COR-L47 (cell line): ENCODE results near the gene TP53TG5.
"Not testable (repeated sequence)": the region's sequence is repeated elsewhere in the genome, so short reads cannot be mapped to it uniquely, and the experiment has no call there.

Experiments
- DNase-seq: peaks from one replicate; lab custom pipeline; 2025; lab: John Stamatoyannopoulos, UW

Gene TP53TG5

GRCh38 chr20:45366192-45366591, 11.9 kb downstream of the TP53TG5 start:
- DNase-seq: no peak

GRCh38 chr20:45365444-45365970, 12.6 kb downstream of the TP53TG5 start:
- DNase-seq: peak; percentile 19

DNA sequence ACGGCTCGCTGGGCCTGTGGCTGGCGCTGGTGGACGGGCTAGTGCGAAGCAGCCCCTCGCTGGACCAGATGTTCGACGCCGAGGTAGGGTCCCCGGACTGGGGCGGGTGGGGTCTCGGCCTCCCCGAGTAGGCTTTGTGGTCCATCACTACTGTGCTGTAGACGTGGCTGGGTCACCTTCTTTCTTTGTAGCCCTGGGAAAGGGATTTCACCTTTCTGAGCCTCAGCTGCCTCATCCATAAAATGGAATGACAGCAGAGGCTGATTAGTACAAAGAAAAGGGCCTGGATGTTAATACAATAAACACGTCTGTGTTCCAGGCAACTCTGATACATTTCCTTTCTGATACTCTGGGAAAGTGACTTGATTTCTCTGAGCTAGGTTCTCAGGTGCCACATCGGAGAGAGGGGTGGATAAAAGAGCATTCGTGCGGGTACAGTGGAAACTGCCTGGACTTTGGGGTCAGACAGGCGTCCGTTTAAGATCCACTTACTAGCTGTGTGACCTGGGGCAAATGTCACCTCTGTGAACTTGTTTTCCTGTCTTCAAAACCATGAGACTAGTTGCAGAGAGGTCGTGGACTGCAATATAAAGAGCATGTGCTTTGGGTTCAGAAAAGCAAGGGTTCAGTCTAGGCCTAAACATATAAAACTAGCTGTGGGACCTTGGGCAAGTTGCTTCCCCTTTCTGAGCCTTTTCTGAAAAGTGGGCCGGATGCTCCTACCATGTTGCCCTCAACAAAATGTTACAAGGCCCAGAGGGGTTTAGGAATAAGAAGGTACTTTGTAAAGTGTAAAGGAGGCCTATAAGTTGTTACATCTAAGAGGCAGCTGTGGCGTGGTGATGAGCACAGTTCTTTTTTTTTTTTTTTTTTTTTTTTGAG, 14.3 kb downstream of the TP53TG5 start:
- DNase-seq: no peak

GRCh38 chr20:45362804-45363610, 15.1 kb downstream of the TP53TG5 start, which contains the start of gene SYS1:
TSS of gene SYS1 (plus strand) at chr20:45363156. CDS start at chr20:45363532, 376 bp downstream.
- peak; percentile 97 for DNase-seq

DNA sequence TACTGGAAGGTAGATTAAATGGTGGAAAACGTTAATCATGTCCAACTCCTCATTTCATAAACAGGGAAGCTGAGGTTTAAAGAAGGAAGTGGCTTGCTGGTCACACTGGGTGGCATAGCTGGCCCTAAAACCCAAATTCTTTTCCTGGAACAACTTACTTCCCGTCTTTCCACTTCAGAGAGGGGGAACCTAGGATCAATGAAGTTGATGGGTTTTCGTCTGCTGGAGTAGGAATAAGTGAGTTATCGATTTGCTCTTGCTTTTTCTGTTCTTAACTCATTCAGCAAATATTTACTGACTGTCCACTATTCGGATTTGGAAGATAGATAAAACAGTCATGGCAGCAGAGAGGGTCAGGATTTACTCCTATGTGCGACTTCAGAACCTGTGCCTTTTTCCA, 16.3 kb downstream of the TP53TG5 start:
- no peak for DNase-seq

- no peak for DNase-seq
Observed at GRCh38 chr20:45359406-45360148, 18.5 kb downstream of the TP53TG5 start.

DNA sequence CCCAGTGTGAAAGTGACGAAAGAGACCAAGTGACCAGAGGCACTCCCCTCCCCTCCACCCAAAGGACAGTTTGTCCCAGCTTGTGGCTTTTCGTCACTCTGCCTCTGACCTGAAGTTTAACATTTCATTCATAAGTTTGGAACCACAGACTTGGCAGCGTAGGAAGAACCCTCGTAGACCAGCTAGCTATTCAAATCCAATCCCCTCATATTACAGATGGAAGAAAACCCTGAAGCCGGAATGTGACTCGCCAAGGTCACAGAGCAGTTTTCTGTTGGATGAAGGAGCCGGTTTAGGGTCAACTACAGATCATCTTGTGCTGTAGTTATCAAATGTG, 19.1 kb downstream of the TP53TG5 start:
- DNase-seq: no peak

DNA sequence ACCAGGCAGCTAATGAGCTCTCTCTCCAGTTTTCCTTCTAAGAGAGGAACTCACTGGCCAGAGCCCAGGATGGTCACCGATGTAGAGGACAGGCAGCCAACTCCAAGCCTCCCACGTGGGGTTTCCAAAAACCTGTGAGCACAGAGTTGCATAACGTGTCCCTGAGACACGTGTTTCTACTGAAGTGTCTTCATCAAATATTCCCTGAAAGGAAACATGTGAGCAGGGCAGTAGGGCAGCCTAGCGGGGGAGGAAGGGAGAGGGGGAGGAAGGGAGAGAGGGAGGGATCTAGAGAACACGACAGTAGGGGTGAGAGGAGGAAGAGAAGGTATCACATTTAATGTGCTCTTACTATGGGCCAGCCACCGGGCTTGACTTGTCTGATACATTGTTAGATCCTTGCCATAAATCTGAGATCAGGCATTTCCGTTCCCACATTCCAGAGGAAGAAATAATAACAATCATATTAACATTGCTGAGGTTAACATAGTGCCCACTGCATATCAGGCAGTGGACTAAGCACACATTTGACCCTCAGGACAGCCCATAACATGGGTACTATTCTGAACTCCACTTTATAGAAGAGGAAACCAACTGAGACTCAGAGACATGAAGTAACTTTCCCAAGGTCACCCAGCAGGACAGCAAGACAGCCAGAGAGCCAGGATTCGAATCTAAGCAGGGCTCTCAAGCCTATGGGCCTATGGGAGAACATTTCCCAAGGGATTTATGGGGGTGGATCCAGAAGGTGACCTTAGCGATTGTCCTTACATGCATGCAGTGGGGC, 19.6 kb downstream of the TP53TG5 start:
- no peak for DNase-seq

- DNase-seq: no peak
Observed at GRCh38 chr20:45355209-45356084, 22.7 kb downstream of the TP53TG5 start.

DNA sequence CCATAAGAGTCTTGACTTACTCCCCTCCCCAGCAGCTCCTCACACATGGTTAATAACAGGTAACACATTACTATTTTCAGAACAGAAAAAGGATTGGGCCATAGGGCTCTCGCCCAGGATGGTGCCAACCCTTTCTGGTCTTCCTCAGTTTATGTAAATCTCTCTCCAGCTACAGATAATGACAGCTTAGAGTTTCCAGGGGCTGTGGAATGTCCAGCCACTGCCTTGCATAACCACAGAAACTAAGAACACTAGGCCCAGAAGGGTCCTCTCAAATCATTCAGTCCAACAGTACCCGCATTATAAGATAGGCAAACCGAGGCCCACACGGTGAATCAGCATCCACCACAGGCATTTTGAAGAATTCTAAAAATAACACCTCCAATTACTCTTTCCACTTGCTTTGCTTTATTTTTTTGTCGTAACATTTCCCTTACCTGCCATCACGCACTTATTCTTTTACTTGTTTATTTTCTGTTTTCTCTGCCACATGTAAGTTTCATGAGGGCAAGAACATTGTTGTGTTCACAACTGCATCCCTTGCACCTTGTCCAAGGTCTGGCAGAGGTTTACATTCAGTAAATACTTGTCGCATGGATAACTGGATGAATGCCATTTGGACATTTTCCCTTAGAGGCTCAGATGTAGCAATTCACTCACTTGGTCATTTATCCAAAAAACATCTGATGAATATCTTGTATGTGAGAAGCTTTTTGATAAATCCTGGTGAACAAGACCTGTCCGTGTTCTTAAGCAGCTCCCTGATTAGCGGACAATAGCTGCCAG, 23.5 kb downstream of the TP53TG5 start:
- no peak for DNase-seq

GRCh38 chr20:45353746-45354145, 24.4 kb downstream of the TP53TG5 start:
- DNase-seq: no peak

DNA sequence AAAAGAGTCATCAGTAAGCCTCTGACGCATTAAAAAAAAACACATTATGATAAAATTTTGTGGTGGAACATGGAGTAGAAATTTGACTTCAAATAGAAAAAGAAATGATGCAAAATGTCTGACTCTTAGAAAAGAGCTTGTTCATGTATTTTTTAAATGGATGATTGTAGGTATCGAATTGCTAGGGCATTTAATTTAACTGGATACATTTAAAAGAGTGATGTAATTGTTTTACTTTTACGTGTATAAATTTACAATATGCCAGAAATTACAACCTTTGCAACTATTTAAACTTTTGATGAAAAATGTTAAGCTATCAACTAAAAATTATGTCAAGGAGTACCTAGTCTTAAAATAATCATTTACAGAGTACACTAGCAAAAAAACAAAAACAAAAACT, 25.4 kb downstream of the TP53TG5 start:
- no peak for DNase-seq

DNA sequence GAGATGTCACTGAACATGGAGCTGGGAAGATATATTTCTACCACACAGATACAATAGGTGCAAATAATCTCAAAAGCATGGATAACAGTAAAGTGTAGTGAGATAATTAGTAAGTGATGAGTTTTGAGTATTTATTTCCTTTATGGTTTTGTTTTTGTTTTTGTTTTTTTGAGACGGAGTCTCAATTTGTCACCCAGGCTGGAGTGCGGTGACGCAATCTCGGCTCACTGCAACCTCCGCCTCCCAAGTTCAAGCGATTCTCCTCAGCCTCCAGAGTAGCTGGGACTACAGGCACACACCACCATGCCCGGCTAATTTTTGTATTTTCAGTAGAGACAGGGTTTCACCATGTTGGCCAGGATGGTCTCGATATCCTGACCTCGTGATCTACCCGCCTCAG, 27.3 kb downstream of the TP53TG5 start:
- DNase-seq: not testable (repeated sequence)

- DNase-seq: no peak
Observed at GRCh38 chr20:45350217-45350616, 27.9 kb downstream of the TP53TG5 start.

GRCh38 chr20:45347936-45348778, 30.0 kb downstream of the TP53TG5 start, which contains the start of gene SDC4:
TSS of gene SDC4 (minus strand) at chr20:45348424. CDS start at chr20:45348384, 40 bp downstream.
- peak; percentile 41 for DNase-seq

- DNase-seq: no peak
Observed at GRCh38 chr20:45347297-45347935, 30.7 kb downstream of the TP53TG5 start.

- DNase-seq: no peak
Observed at GRCh38 chr20:45346851-45347250, 31.3 kb downstream of the TP53TG5 start.

DNA sequence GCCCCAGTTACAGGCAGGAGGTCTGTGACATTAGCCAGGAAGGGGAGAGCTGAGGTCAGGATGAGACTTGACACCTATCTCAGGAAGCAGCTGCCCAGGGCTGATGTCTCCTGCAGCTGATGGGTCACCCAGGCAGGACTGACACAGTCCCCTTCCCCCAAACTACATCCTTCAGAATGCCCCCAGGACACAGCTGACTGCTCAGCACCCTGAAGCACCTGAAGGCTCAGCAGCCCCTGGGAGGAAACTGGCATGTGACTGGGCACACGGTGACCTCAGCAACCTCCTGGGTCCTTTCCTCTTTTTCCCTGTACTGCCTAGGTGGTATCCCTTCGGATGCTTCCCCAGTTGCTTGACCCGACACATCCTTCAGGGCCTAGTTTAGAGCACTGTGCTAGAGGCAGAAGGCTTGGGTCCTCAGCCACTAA, 31.8 kb downstream of the TP53TG5 start:
- no peak for DNase-seq
